Chondrocyte (in vitro differentiated cells): ENCODE data around the gene ETHE1. TPM values are rescaled to one million over a fixed set of nuclear protein-coding genes. Genes with fewer than 3 reads are reported as not detected.

Source experiments
- DNase-seq: peaks from one replicate; pipeline ENCODE4 v3.0.0; 2021; ENCODE audit warnings: mixed read lengths, low spot score
- H3K27ac Mint-ChIP-seq: one replicate; pipeline ENCODE4 v1.8.0; 2021; ENCODE audit warnings: mild to moderate bottlenecking, moderate library complexity, mixed read lengths; ENCODE audit not compliant: unreplicated experiment
- H3K27me3 Mint-ChIP-seq: 2 replicates; pipeline ENCODE4 v1.8.0; 2021; ENCODE audit warnings: low read depth, mixed read lengths
- H3K36me3 Mint-ChIP-seq: 2 replicates; pipeline ENCODE4 v1.8.0; 2021; ENCODE audit warnings: low read depth, mixed read lengths
- H3K4me1 Mint-ChIP-seq: 2 replicates; pipeline ENCODE4 v1.8.0; 2021; ENCODE audit warnings: low read depth, mild to moderate bottlenecking, mixed read lengths
- H3K4me3 Mint-ChIP-seq: one replicate; pipeline ENCODE4 v1.8.0; 2021; ENCODE audit warnings: mild to moderate bottlenecking, moderate library complexity, mixed read lengths; ENCODE audit not compliant: unreplicated experiment
- H3K9me3 Mint-ChIP-seq: 2 replicates; pipeline ENCODE4 v1.8.0; 2021; ENCODE audit warnings: low read depth, mixed read lengths
- CTCF ChIP-seq: fragments of 200-600 bp; sonication (generic); IDR thresholded peaks from 2 replicates; pipeline ENCODE4 v1.5.0; 2021; ENCODE audit warnings: antibody characterized with exemption, mild to moderate bottlenecking, moderate library complexity
- total RNA-seq: library from RNA; stranded (reverse); gene quantifications from 3 replicates; pipeline ENCODE4 v1.2.1, GENCODE V29; 2021

Gene ETHE1
- total RNA-seq, 1 donor from 2014 or later, result 31.5 TPM

- Mint-ChIP-seq H3K36me3 (no peaks in the 10 kb centered on the region), H3K4me1 (peaks cover 12% of the 10 kb centered on the region), H3K27me3 (no peaks in the 10 kb centered on the region), H3K9me3 (no peaks in the 10 kb centered on the region), H3K27ac (no peak overlapping the region), H3K4me3 (no peak overlapping the region)
- no peak for TF ChIP-seq CTCF
- DNase-seq, result no peak
These were observed 45.2 kb upstream of the ETHE1 start for GRCh38 chr19:43572171-43572588.

DNA sequence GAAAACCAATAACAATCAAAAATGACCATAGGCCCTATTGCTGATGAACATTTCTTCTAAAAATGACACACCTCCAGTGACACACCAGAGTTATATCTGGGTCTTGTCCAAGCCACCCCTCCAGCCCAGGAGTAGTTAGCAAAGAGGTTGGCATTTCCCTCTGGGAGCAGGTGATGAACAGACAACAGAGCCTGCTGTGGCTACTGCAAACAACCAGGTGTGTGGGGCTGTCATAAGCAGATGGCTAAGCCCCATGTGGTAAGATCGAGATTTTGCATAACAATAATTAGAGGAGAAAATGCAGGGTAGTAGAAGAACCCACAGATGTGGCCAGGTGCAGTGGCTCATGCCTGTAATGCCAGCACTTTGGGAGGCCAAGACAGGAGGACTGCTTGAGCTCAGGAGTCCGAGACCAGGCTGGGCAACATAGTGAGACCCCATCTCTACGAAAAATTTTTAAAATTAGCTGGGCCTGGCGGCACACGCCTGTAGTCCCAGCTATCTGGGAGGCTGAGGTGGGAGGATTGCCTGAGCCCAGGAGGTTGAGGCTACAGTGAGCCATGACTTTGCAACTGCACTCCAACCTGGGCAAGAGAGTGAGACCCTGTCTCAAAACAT lies 43.3 kb upstream of the ETHE1 start:
- no peaks in the 10 kb centered on the region for H3K9me3 Mint-ChIP-seq
- TF ChIP-seq CTCF, result no peak
- H3K27ac Mint-ChIP-seq, result no peak overlapping the region
- H3K4me3 Mint-ChIP-seq, result no peak overlapping the region
- H3K4me1 Mint-ChIP-seq, result peaks cover 12% of the 10 kb centered on the region
- peaks cover 2% of the 10 kb centered on the region for H3K36me3 Mint-ChIP-seq
- H3K27me3 Mint-ChIP-seq, result no peaks in the 10 kb centered on the region
- DNase-seq, result no peak

GRCh38 chr19:43569657-43570056 lies 42.7 kb upstream of the ETHE1 start:
- no peak overlapping the region for H3K27ac Mint-ChIP-seq
- H3K36me3 Mint-ChIP-seq, result peaks cover 2% of the 10 kb centered on the region
- DNase-seq, result no peak
- no peaks in the 10 kb centered on the region for H3K9me3 Mint-ChIP-seq
- no peak for TF ChIP-seq CTCF
- no peak overlapping the region for H3K4me3 Mint-ChIP-seq
- no peaks in the 10 kb centered on the region for H3K27me3 Mint-ChIP-seq
- H3K4me1 Mint-ChIP-seq, result peaks cover 7% of the 10 kb centered on the region

DNA sequence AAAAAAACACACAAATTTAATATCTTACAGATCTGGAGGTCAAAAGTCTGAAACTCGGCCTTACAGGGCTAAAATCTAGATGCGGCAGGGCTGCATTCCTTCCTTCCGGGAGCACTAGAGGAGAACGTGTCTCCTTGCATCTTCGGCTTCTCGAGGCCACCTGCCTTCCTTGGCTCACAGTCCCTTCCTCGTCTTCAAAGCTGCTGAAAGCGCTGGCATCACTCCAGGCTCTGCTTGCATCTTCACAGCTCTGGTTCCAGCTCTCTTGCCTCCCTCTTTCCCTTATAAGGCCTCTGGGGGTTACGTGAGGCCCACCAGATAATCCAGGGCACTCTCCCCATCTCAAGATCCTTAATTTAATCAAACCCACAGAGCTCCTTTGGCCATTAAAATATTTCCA lies 37.8 kb upstream of the ETHE1 start:
- no peak for DNase-seq
- peaks cover 9% of the 10 kb centered on the region for H3K36me3 Mint-ChIP-seq
- H3K9me3 Mint-ChIP-seq, result no peaks in the 10 kb centered on the region
- H3K4me1 Mint-ChIP-seq, result peaks cover 17% of the 10 kb centered on the region
- H3K4me3 Mint-ChIP-seq, result no peak overlapping the region
- H3K27me3 Mint-ChIP-seq, result no peaks in the 10 kb centered on the region
- H3K27ac Mint-ChIP-seq, result no peak overlapping the region
- TF ChIP-seq CTCF, result no peak

DNA sequence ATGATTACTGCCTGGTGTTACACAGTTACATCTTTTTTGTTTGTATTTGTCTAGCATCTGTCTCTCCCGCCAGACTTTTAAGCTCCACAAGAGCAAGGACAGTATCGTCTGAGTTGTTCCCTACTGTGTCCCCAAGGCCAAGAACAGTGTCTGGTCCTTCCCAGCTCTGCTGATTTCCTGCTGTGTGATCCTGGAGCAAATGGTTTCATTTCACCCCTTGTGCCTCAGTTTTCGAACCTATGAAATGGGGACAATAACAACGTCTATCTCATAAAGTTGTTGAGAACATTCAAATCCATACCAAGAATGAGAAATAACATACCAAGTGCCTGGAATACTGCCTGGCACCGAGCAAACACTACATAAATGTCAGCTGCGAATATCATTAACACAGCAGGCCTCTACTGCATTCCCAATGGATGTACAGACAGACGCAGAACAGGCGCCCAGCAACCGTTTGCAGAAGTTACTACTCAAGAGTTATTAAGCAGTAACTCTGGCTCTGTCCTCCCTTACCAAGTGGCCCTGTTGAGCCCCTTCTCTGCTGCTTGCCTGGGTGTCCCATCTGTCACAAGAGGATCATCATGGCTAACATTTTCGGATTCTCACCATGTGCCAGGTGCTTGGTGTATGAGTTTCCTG lies 36.9 kb upstream of the ETHE1 start:
- Mint-ChIP-seq H3K27ac (peak overlapping the region; percentile 76), H3K9me3 (no peaks in the 10 kb centered on the region), H3K4me3 (no peak overlapping the region), H3K36me3 (peaks cover 11% of the 10 kb centered on the region), H3K27me3 (no peaks in the 10 kb centered on the region), H3K4me1 (peaks cover 17% of the 10 kb centered on the region)
- DNase-seq, result no peak
- no peak for TF ChIP-seq CTCF
